ENCODE measurements around the gene SEC14L5.
"Not testable (repeated sequence)": the region's sequence is repeated elsewhere in the genome, so short reads cannot be mapped to it uniquely, and the experiment has no call there.

SEC14L5 gene

GRCh38 chr16:5044011-5044540 lies 85.9 kb downstream of the SEC14L5 start:
- Histone ChIP-seq H3K4me2 (ENCODE audit: low read length) (no peak overlapping the region), H3K36me3 (ENCODE audit: insufficient read depth, low read length) (no peaks in the 10 kb centered on the region), H3K79me2 (ENCODE audit: insufficient read depth, low read length) (no peaks in the 10 kb centered on the region), H2AFZ (ENCODE audit: low read length) (no peak overlapping the region), H3K4me3 (ENCODE audit: low read depth, low read length, poor library complexity, severe bottlenecking) (no peak overlapping the region), H3K9me3 (ENCODE audit: low read length) (no peaks in the 10 kb centered on the region), H3F3A (ENCODE audit: insufficient read depth, low read length) (no peaks in the 10 kb centered on the region), H3K27me3 (ENCODE audit: insufficient read depth, low read length) (peaks cover 1% of the 10 kb centered on the region; the same call in 1 of the 2 replicates), H3K9me2 (ENCODE audit: low read depth, low read length) (no peaks in the 10 kb centered on the region), H3K9ac (ENCODE audit: low read length) (no peak overlapping the region), H3K4me1 (ENCODE audit: insufficient read depth, low read length, severe bottlenecking) (no peaks in the 10 kb centered on the region), H3K27ac (ENCODE audit: low read depth, low read length, poor library complexity, severe bottlenecking) (no peak overlapping the region), H4K20me1 (ENCODE audit: insufficient read depth, low read length) (no peaks in the 10 kb centered on the region)
- TF ChIP-seq CTCF (IDR thresholded peaks at IDR 0.05; ENCODE audit: low read length): no peak

- not testable (repeated sequence) for H3K79me2 ChIP-seq (ENCODE audit: insufficient read depth, low read length); H3K4me1 ChIP-seq (ENCODE audit: insufficient read depth, low read length, severe bottlenecking); H3K4me2 ChIP-seq (ENCODE audit: low read length); H2AFZ ChIP-seq (ENCODE audit: low read length); H3F3A ChIP-seq (ENCODE audit: insufficient read depth, low read length); H3K4me3 ChIP-seq (ENCODE audit: low read depth, low read length, poor library complexity, severe bottlenecking); H3K9ac ChIP-seq (ENCODE audit: low read length); H3K9me3 ChIP-seq (ENCODE audit: low read length); H4K20me1 ChIP-seq (ENCODE audit: insufficient read depth, low read length); H3K27ac ChIP-seq (ENCODE audit: low read depth, low read length, poor library complexity, severe bottlenecking); H3K36me3 ChIP-seq (ENCODE audit: insufficient read depth, low read length); H3K9me2 ChIP-seq (ENCODE audit: low read depth, low read length); H3K27me3 ChIP-seq (ENCODE audit: insufficient read depth, low read length)
Measured at GRCh38 chr16:5044581-5044980, 86.5 kb downstream of the SEC14L5 start.

GRCh38 chr16:5045499-5046115 lies 87.5 kb downstream of the SEC14L5 start:
- H3K9ac ChIP-seq (ENCODE audit: low read length): no peak overlapping the region
- H3K4me3 ChIP-seq (ENCODE audit: low read depth, low read length, poor library complexity, severe bottlenecking): no peak overlapping the region
- no peak overlapping the region for H3K27ac ChIP-seq (ENCODE audit: low read depth, low read length, poor library complexity, severe bottlenecking)
- no peak overlapping the region for H3K4me2 ChIP-seq (ENCODE audit: low read length)
- H3K9me2 ChIP-seq (ENCODE audit: low read depth, low read length): no peaks in the 10 kb centered on the region
- no peak overlapping the region for H2AFZ ChIP-seq (ENCODE audit: low read length)
- no peaks in the 10 kb centered on the region for H3F3A ChIP-seq (ENCODE audit: insufficient read depth, low read length)
- TF ChIP-seq EZH2 (IDR thresholded peaks at IDR 0.05; ENCODE audit: borderline replicate concordance, low read length) (no peak), CTCF (IDR thresholded peaks at IDR 0.05; ENCODE audit: low read length) (no peak)
- no peaks in the 10 kb centered on the region for H3K79me2 ChIP-seq (ENCODE audit: insufficient read depth, low read length)
- H3K9me3 ChIP-seq (ENCODE audit: low read length): no peaks in the 10 kb centered on the region
- peaks cover 6% of the 10 kb centered on the region; the same call in 1 of the 2 replicates for H3K27me3 ChIP-seq (ENCODE audit: insufficient read depth, low read length)
- H4K20me1 ChIP-seq (ENCODE audit: insufficient read depth, low read length): no peaks in the 10 kb centered on the region
- no peaks in the 10 kb centered on the region for H3K36me3 ChIP-seq (ENCODE audit: insufficient read depth, low read length)
- H3K4me1 ChIP-seq (ENCODE audit: insufficient read depth, low read length, severe bottlenecking): no peaks in the 10 kb centered on the region

- H3K9me3 ChIP-seq (ENCODE audit: low read length): no peaks in the 10 kb centered on the region
- no peak overlapping the region for H3K9ac ChIP-seq (ENCODE audit: low read length)
- no peak overlapping the region for H3K27ac ChIP-seq (ENCODE audit: low read depth, low read length, poor library complexity, severe bottlenecking)
- H4K20me1 ChIP-seq (ENCODE audit: insufficient read depth, low read length): no peaks in the 10 kb centered on the region
- H2AFZ ChIP-seq (ENCODE audit: low read length): no peak overlapping the region
- no peak overlapping the region for H3K4me2 ChIP-seq (ENCODE audit: low read length)
- no peak overlapping the region for H3K4me3 ChIP-seq (ENCODE audit: low read depth, low read length, poor library complexity, severe bottlenecking)
- peaks cover 6% of the 10 kb centered on the region; the same call in 1 of the 2 replicates for H3K27me3 ChIP-seq (ENCODE audit: insufficient read depth, low read length)
- no peaks in the 10 kb centered on the region for H3K4me1 ChIP-seq (ENCODE audit: insufficient read depth, low read length, severe bottlenecking)
- H3K79me2 ChIP-seq (ENCODE audit: insufficient read depth, low read length): no peaks in the 10 kb centered on the region
- H3F3A ChIP-seq (ENCODE audit: insufficient read depth, low read length): no peaks in the 10 kb centered on the region
- no peak for TF ChIP-seq EZH2 (IDR thresholded peaks at IDR 0.05; ENCODE audit: borderline replicate concordance, low read length)
- TF ChIP-seq CTCF (IDR thresholded peaks at IDR 0.05; ENCODE audit: low read length): no peak
- H3K36me3 ChIP-seq (ENCODE audit: insufficient read depth, low read length): no peaks in the 10 kb centered on the region
- H3K9me2 ChIP-seq (ENCODE audit: low read depth, low read length): no peaks in the 10 kb centered on the region
Measured at GRCh38 chr16:5046914-5047313, 88.8 kb downstream of the SEC14L5 start.
